ENCODE measurements around the gene TRIP6. TPM values are rescaled to one million over a fixed set of nuclear protein-coding genes. Genes with fewer than 3 reads are reported as not detected.
"Not testable (repeated sequence)": the region's sequence is repeated elsewhere in the genome, so short reads cannot be mapped to it uniquely, and the experiment has no call there.

The TRIP6 gene
- total RNA-seq, 1 experiment from 2014 or later = 173 TPM

GRCh38 chr7:100832281-100832633 lies 34.9 kb upstream of the TRIP6 start:
- Histone ChIP-seq H3K9me3 (no peaks in the 10 kb centered on the region), H3K4me3 (no peak overlapping the region), H3K27me3 (no peaks in the 10 kb centered on the region), H3K36me3 (no peaks in the 10 kb centered on the region)
- DNase-seq = no peak

GRCh38 chr7:100835903-100836811 lies 31.0 kb upstream of the TRIP6 start:
- H3K36me3 ChIP-seq = no peaks in the 10 kb centered on the region
- no peaks in the 10 kb centered on the region for H3K9me3 ChIP-seq
- no peak for DNase-seq
- no peak overlapping the region for H3K4me3 ChIP-seq
- no peaks in the 10 kb centered on the region for H3K27me3 ChIP-seq

GRCh38 chr7:100836812-100837098 lies 30.4 kb upstream of the TRIP6 start:
- Histone ChIP-seq H3K27me3 (no peaks in the 10 kb centered on the region), H3K9me3 (no peaks in the 10 kb centered on the region), H3K4me3 (no peak overlapping the region), H3K36me3 (no peaks in the 10 kb centered on the region)
- no peak for DNase-seq

- H3K4me3 ChIP-seq = peak overlapping the region; percentile 31
- H3K9me3 ChIP-seq = no peaks in the 10 kb centered on the region
- no peaks in the 10 kb centered on the region for H3K36me3 ChIP-seq
- no peaks in the 10 kb centered on the region for H3K27me3 ChIP-seq
- DNase-seq = peak; percentile 75
Measured at GRCh38 chr7:100837099-100837836, 29.9 kb upstream of the TRIP6 start.

GRCh38 chr7:100839361-100839760 lies 27.8 kb upstream of the TRIP6 start:
- H3K36me3 ChIP-seq = no peaks in the 10 kb centered on the region
- no peaks in the 10 kb centered on the region for H3K9me3 ChIP-seq
- H3K4me3 ChIP-seq = no peak overlapping the region
- DNase-seq = no peak
- H3K27me3 ChIP-seq = no peaks in the 10 kb centered on the region

GRCh38 chr7:100840470-100841100 lies 26.6 kb upstream of the TRIP6 start:
- no peaks in the 10 kb centered on the region for H3K9me3 ChIP-seq
- H3K4me3 ChIP-seq = no peak overlapping the region
- DNase-seq = no peak
- H3K27me3 ChIP-seq = no peaks in the 10 kb centered on the region
- H3K36me3 ChIP-seq = no peaks in the 10 kb centered on the region

- Histone ChIP-seq H3K9me3 (no peaks in the 10 kb centered on the region), H3K4me3 (no peak overlapping the region)
Measured at GRCh38 chr7:100847360-100847759, 19.8 kb upstream of the TRIP6 start.

GRCh38 chr7:100852048-100852872 lies 14.9 kb upstream of the TRIP6 start, which contains the start of gene SLC12A9:
Gene SLC12A9 (plus strand): TSS chr7:100852713. CDS start chr7:100854198, 1,485 bp downstream.
- Histone ChIP-seq H3K36me3 (no peaks in the 10 kb centered on the region), H3K4me3 (peak within 1 kb of the TSS; percentile 72), H3K27me3 (no peaks in the 10 kb centered on the region), H3K9me3 (no peaks in the 10 kb centered on the region)
- peak; percentile 88 for DNase-seq

More at GRCh38 chr7:100847360-100847759, 19.8 kb upstream of the TRIP6 start:
- H3K36me3 ChIP-seq = no peaks in the 10 kb centered on the region
- DNase-seq = no peak
- no peaks in the 10 kb centered on the region for H3K27me3 ChIP-seq

- no peak for DNase-seq
- Histone ChIP-seq H3K4me3 (no peak overlapping the region), H3K27me3 (no peaks in the 10 kb centered on the region), H3K9me3 (no peaks in the 10 kb centered on the region), H3K36me3 (no peaks in the 10 kb centered on the region)
Measured at GRCh38 chr7:100854146-100854895, 12.9 kb upstream of the TRIP6 start.

GRCh38 chr7:100854899-100855298 lies 12.3 kb upstream of the TRIP6 start:
- H3K9me3 ChIP-seq, H3K4me3 ChIP-seq, DNase-seq, H3K36me3 ChIP-seq, H3K27me3 ChIP-seq: not testable (repeated sequence)

- no peak for DNase-seq
- no peaks in the 10 kb centered on the region for H3K36me3 ChIP-seq
- H3K4me3 ChIP-seq = no peak overlapping the region
- no peaks in the 10 kb centered on the region for H3K27me3 ChIP-seq
- H3K9me3 ChIP-seq = no peaks in the 10 kb centered on the region
Measured at GRCh38 chr7:100855515-100855914, 11.7 kb upstream of the TRIP6 start.

- no peak for DNase-seq
- no peaks in the 10 kb centered on the region for H3K36me3 ChIP-seq
- H3K27me3 ChIP-seq = no peaks in the 10 kb centered on the region
- H3K9me3 ChIP-seq = no peaks in the 10 kb centered on the region
- no peak overlapping the region for H3K4me3 ChIP-seq
Measured at GRCh38 chr7:100856871-100857282, 10.3 kb upstream of the TRIP6 start.

- no peaks in the 10 kb centered on the region for H3K36me3 ChIP-seq
- H3K9me3 ChIP-seq = no peaks in the 10 kb centered on the region
- H3K27me3 ChIP-seq = no peaks in the 10 kb centered on the region
- no peak for DNase-seq
- H3K4me3 ChIP-seq = no peak overlapping the region
Measured at GRCh38 chr7:100859856-100860255, 7.3 kb upstream of the TRIP6 start.

GRCh38 chr7:100860702-100861615 lies 6.2 kb upstream of the TRIP6 start:
- H3K27me3 ChIP-seq = no peaks in the 10 kb centered on the region
- H3K36me3 ChIP-seq = no peaks in the 10 kb centered on the region
- DNase-seq = no peak
- no peak overlapping the region for H3K4me3 ChIP-seq
- H3K9me3 ChIP-seq = no peaks in the 10 kb centered on the region

GRCh38 chr7:100861616-100861985 lies 5.6 kb upstream of the TRIP6 start:
- no peaks in the 10 kb centered on the region for H3K36me3 ChIP-seq
- no peaks in the 10 kb centered on the region for H3K9me3 ChIP-seq
- no peak for DNase-seq

More at GRCh38 chr7:100861616-100861985, 5.6 kb upstream of the TRIP6 start:
- no peak overlapping the region for H3K4me3 ChIP-seq
- no peaks in the 10 kb centered on the region for H3K27me3 ChIP-seq
